CD4-positive, alpha-beta T cell treated with Interleukin-1 beta for 1 hour (primary cell): ENCODE measurements around the gene NCS1.
"Not testable (repeated sequence)": the region's sequence is repeated elsewhere in the genome, so short reads cannot be mapped to it uniquely, and the experiment has no call there.

Source experiments
- DNase-seq, 2 donors: peaks; one replicate each; pipeline ENCODE4 v3.0.0-alpha.2; 2020 to 2022

Gene NCS1

DNA sequence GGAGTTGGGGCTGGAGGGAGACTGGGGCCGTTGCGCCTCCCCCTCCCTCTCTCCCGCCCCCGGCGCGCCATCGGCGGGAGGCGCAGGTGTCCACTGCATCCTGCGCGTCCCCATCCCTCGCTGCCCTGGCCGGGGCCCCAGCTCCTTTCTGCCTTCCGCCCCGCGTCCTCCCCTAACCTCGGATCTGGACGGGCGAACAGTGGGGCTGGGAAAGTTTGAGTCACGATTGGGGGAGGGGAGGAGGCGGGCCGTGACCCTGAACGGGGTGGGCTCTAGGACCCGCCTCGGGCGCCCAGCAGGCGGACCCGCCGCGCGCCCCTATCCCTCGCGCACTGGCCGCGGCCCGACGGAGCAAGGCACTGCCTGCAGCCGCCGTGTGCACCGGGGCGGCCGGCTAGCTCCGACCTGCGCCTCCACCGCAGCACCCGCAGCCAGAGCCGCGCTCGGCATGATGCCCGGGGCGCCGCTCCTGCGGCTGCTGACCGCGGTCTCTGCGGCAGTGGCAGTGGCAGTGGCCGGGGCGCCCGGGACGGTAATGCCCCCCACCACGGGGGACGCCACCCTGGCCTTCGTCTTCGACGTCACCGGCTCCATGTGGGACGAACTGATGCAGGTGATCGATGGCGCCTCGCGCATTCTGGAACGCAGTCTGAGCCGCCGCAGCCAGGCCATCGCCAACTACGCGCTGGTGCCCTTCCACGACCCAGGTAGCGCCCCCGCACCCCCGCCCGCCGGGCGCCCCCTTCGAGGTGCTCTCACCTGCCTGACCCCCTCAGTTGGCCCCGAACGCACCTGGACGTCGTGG, 93.4 kb downstream of the NCS1 start, which contains the start of gene HMCN2:
Gene HMCN2, plus strand, starts transcription at position 330 of the 805 bp plus-strand sequence. Its CDS starts 119 bp downstream, at position 449.
- no peak for DNase-seq

DNA sequence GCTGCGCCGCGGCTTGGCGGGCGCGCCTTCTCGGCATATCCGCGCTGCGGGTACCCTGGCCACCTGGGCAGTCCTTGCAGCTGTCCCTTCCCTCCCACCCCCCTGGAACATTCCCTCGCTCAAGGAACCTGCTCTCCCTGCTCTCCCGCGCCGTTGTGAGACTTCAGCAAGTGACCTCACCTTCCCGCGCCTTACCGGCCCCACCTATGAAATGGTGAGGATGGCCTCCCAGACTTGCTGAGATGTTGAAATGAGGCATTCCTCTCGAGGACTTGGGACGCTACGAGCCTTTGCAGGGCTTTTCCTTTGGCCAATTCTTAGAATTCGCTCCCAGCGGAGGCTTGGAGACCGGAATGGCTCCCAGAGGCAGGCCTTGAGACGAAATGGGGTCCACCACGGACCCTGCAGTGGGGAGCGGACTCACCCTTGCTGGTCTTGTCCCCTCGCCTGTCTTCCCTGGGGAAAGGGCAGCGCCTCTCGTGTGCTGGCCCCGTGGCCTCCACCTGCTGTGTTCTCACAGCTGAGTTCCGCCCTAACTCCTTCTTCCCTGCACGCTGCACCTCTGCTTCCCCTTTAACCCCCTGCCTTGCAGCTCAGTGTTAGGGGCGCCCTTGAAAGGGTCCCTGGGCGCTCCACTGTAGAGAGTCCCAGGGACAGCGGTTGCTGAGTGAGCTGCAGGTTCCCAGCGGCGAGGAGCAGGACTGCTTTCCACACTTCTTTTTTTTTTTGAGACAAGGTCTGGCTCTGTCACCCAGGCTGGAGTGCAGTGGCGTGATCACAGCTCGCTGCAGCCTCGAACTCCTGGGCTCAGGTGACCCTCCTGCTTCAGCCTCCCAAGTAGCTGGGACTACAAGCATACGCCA, 94.3 kb downstream of the NCS1 start:
- DNase-seq: no peak

DNA sequence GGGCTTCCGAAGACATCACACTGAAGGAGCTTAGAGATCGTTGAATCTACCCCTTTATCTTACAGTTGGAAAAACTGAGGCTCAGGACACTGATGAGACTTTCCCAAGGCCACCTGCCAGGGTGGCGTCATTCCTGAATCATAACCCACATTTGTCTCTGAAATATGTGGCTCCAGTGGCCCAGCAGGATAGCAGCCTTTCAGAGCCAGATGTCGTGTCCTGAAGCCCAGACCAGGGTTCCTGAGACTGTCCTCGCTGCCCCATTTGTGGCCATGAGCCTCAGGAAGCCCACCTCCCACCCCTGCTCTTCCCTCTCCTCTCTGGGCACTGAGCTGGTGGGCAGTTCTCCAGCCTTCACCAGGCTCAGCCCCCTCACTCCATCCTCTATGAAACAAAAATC, 95.7 kb downstream of the NCS1 start:
- no peak for DNase-seq

DNA sequence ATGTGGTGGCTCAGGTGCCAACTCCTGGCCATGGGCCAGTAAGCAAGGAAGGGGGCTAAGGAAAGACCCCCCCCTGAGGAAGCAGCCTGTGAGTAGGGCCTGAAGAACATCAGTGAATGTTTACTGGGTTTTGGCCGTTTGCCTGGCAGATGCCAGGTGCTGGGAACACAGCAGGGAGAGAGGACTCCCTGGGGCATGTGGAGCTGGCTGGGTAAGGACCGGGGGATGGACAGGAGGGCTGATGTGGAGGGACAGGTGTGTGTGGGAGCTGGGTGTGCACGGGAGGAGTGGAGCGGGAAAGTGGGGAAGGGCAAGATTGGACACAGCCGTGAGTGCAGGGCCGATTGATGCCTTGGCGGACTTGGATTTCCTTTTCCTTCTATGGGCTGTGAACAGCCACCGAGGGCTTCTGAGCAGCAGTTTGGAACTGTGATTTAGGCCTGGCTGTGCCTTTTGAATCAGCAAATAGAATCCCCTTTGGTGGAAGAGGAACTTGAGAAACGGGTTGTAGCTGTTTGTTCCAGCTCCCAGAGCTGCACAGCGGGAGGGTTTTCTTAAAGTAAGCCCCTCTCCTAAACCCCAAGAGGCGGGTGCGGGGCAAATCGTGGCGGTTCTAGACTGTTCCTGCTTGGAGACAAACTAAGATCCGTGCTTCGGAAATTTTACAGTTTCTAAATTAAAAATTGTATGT, 96.5 kb downstream of the NCS1 start:
- DNase-seq: no peak

DNA sequence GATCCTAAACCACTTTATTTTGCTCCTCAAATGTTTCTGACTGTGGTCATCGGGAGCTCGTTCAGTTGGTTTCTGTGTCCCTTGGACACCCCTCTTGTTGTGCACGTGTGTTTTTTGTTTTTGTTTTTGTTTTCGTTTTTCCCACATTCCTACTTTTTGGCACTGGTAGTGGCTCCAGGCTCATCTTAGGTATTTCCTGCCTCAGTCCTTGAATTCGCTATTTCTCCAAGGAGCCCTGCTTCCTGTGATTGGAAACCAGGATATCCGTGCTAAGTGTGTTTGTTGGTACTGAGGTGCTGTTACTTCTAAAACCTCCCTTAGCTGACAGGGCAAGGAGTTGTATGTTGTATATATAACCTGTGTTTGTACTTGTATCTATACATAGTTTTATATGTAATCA, 99.3 kb downstream of the NCS1 start:
- DNase-seq: no peak

DNA sequence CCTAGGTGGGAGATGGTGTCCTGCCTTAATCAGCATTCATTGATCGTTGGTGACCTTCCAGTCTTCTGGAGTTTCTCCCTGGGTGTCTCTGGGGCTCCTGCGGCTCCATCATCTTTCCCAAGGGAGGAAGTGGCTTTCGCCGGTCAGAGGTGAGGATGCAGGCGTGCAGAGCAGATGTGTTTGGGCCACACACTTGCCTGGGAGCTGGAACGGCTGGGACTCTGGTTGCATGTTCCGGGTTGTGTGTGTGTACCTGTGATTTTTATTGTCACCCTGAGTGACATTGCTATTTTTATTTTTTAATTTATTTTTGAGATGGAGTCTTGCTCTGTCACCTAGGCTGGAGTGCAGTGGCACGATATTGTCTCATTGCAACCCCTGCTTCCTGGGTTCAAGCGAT, 103.0 kb downstream of the NCS1 start:
- no peak for DNase-seq

DNA sequence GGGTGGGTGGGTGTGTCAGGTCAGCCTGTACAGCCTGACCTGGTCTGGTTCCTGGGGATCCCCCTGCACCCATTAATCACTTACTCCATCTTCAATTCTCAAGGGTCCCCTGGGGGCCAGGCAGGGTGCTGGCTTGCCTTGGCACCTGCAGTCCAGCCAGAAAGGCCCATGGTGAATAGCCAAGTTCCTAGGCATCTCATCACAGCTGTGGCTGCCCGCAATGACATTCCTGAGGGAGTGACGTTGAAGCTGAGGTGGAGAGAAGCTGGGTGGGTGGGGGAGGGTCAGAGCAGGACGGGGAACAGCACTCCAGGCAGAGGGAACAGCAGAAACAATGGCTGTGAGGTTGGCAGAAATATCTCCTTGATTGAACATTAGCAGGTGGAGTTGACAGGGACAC, 103.9 kb downstream of the NCS1 start:
- no peak for DNase-seq

DNA sequence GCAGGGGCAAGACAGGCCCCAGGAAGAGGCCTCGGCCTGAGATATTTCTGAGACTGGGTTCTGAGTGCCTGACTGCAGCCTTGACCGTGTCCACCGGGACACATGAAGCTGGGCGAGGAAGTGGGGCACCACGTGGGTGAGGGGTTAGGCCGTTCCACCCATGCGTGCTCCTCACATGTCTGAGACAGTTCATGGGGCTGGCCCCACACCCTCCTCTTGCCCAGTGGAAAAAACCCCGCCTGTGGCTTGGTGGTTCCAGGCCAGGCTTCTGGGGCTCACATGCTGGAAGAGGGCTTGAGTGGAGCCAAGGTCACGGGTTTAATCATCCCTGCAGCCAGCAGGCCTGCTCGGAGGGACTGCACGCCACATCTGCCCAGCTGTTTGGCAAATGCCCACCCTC, 104.8 kb downstream of the NCS1 start:
- DNase-seq: no peak

DNA sequence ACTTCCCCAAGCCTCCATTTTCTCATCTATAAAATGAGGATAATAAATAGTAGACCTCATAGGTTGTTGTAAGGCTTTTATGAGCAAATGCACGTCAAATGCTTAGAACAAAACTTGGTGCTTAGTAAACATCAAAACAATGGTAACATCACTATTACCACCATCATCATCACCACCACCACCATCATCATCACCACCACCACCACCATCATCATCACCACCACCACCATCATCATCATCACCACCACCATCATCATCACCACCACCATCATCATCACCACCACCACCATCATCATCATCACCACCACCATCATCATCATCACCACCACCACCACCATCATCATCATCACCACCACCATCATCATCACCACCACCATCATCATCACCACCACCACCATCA, 105.3 kb downstream of the NCS1 start:
- DNase-seq: not testable (repeated sequence)

DNA sequence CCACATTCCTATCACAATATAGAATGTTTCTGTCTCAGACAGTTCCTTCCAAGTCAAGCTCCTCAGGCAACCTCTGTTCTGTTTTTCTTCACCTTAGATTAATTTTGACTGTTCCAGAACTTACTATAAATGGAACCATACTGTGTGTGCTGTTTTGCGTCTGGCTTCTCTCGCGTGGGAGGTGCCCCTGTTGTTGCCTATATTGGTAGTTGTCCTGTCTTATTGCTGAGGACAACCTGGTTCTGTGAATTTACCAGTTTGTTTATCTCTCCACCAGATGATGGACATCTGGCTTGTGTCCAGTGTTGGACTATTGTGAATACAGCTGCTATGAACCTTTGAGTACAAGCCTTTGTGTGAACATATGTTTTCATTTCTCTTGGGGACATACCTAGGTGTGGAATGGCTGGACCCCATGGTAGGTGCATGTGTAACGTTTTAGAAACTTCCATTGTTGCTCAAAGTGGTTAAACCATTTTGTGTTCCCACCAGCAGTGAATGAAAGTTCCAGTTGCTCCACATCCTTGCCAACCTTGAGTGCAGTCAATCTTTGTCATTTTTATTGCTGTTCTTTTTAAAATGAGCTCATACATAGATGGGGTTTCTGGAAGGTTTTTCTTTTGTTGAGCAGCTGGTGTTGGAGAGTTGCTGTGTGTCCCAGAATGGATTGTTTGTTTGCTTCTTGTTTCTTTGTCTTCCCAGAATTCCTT, 111.5 kb downstream of the NCS1 start:
- no peak for DNase-seq

DNA sequence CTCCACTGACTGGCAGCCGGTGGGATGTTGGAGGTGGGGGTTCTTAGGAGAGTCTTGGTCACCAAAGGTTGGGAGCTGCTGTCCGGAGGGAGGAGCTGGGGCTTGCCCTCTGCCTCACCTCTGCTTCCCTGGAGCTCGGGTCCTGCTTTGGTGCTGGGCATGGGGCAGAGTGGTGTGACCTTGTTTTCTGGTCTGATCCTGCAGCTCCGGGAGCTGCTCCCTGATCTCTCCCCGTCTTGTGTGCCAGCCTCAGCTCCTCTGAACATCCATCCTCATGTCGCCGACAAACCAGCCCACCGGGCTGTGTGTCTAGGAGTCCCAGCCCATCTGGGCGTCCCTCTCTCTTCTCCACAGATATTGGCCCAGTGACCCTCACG, 112.0 kb downstream of the NCS1 start:
- no peak for DNase-seq

DNA sequence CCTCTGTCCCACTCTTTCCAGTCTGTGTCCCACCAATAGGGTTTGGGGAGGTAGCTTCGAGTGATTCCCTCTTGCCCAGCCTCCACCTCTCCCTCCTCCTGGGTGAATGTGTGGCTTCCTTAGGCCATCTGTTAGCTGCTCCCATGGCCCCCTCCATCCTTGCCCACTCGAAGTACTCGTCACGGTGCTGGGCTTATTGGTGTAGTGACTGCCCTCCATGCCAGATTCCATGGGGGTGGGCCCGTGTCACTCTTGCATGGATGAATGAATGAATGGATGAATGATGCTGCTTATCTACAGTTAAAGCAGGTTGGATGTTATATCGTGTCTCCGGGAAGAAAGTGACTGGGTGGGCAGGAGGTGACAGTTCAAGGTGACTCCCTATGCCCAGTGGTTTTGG, 112.5 kb downstream of the NCS1 start:
- no peak for DNase-seq

DNA sequence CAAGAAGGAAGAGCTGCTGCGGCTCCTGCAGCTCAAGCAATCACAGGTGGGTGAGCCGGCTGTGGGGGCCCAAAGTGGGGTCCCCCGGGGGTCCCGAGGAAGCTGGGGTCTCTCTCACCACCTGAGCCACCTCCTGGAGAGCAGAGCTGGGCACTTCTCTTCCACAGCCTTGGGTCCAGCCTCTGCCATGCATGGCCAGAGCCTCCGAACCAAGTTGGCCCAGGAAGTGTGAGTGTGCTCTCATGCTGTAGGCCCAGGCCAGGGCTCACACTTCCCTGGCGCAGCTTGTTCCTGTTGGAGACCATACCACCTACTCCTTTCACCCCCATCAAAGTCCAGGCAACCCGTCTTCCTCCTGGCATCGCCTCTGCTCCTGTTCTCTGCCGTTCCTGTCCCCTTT, 113.1 kb downstream of the NCS1 start:
- DNase-seq: no peak

DNA sequence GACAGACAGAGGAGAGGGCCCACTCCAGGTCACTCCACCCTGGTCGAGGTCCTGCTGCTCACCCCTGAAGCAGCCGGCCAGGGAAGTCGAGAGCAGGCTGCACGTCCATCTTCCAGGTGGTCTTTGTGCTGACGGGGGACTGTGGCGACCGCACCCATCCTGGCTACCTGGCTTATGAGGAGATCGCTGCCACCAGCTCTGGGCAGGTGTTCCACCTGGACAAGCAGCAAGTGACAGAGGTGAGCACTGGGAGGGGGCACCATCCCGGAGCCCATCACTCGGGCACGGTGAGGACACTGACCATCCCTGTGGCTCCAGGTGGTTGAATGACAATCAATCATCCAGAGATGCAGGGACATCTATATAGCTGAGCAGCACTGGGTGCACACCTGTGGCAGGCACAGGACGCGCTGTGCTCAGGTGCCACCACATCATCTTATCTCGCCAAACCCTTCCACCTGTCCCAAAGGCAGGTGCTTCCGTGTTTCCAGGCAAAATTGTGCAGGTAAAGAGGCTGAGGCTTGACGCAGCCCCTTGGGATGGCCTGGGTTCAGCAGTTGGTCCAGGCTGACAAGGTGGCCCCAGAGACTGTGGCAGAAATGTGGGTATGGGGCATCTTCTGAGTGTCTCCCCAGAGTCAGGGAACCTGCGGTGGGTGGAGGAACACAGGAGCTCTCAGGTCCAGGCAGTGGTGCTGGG, 114.0 kb downstream of the NCS1 start:
- DNase-seq: no peak
